Karpas-422 (cell line): ENCODE measurements around the gene PXYLP1. TPM values are rescaled to one million over a fixed set of nuclear protein-coding genes. Genes with fewer than 3 reads are reported as not detected.

ENCODE experiments used
- DNase-seq: peaks from one replicate; pipeline ENCODE4 v3.0.0-alpha.2; 2015
- H2AFZ ChIP-seq: fragments of 200-600 bp; sonication (generic); 2 replicates; pipeline ENCODE4 v1.6.1; 2014; ENCODE audit warnings: antibody characterized with exemption, low read length, mixed read lengths
- H3K27ac ChIP-seq: fragments of 200-600 bp; sonication (generic); 2 replicates; pipeline ENCODE4 v1.5.1; 2014; ENCODE audit warnings: mild to moderate bottlenecking, low read length, moderate library complexity
- H3K27me3 ChIP-seq: fragments of 200-600 bp; sonication (generic); 2 replicates; pipeline ENCODE4 v1.6.1; 2014; ENCODE audit warnings: low read length, mixed read lengths
- H3K36me3 ChIP-seq: fragments of 200-600 bp; sonication (generic); 2 replicates; pipeline ENCODE4 v1.6.1; 2014; ENCODE audit warnings: low read length, mixed read lengths; ENCODE audit not compliant: insufficient read depth
- H3K4me1 ChIP-seq: fragments of 200-600 bp; sonication (generic); 2 replicates; pipeline ENCODE4 v1.6.1; 2014; ENCODE audit warnings: mild to moderate bottlenecking, low read length, mixed read lengths
- H3K4me2 ChIP-seq: fragments of 200-600 bp; sonication (generic); 2 replicates; pipeline ENCODE4 v1.6.1; 2014; ENCODE audit warnings: low read length, low read depth, mild to moderate bottlenecking; ENCODE audit not compliant: poor library complexity, severe bottlenecking
- H3K4me3 ChIP-seq: fragments of 200-600 bp; sonication (generic); 2 replicates; pipeline ENCODE4 v1.5.1; 2014; ENCODE audit warnings: mild to moderate bottlenecking, antibody characterized with exemption, low read length, mixed read lengths
- H3K79me2 ChIP-seq: fragments of 200-600 bp; sonication (generic); 2 replicates; pipeline ENCODE4 v1.6.1; 2014; ENCODE audit warnings: mild to moderate bottlenecking, low read length, mixed read lengths
- H3K9ac ChIP-seq: fragments of 200-600 bp; sonication (generic); 2 replicates; pipeline ENCODE4 v1.6.0; 2014; ENCODE audit warnings: low read length
- H3K9me2 ChIP-seq: fragments of 200-600 bp; sonication (generic), shearing (Covaris generic); replicated peaks from 2 replicates; pipeline ENCODE4 v1.6.0; 2014; ENCODE audit warnings: mild to moderate bottlenecking, low read length, moderate library complexity; ENCODE audit not compliant: insufficient read depth
- H3K9me3 ChIP-seq: fragments of 300-700, 200-600 bp; sonication (generic); 2 replicates; pipeline ENCODE4 v1.6.1; 2014; ENCODE audit warnings: low read length, mixed read lengths
- H4K20me1 ChIP-seq: fragments of 200-600 bp; sonication (generic); 2 replicates; pipeline ENCODE4 v1.6.1; 2014; ENCODE audit warnings: mild to moderate bottlenecking, antibody characterized with exemption, low read length, low read depth; ENCODE audit not compliant: insufficient read depth
- total RNA-seq: library from RNA; depleted of rRNA; stranded (reverse); fragments of >200 nt; shearing (Covaris generic); gene quantifications from 2 replicates; pipeline ENCODE4 v1.2.3, GENCODE V29; 2014; ENCODE audit warnings: low replicate concordance

The PXYLP1 gene
- total RNA-seq, 1 experiment from 2014 or later, result 4.6 TPM

GRCh38 chr3:141333836-141334626, 102.4 kb downstream of the PXYLP1 start:
- Histone ChIP-seq H3K9me3 (no peaks in the 10 kb centered on the region), H3K4me3 (no peak overlapping the region), H2AFZ (no peak overlapping the region), H3K27ac (no peak overlapping the region), H3K36me3 (no peaks in the 10 kb centered on the region), H3K79me2 (no peaks in the 10 kb centered on the region), H4K20me1 (no peaks in the 10 kb centered on the region), H3K9ac (no peak overlapping the region), H3K4me2 (no peak overlapping the region), H3K27me3 (no peaks in the 10 kb centered on the region), H3K9me2 (no peaks in the 10 kb centered on the region), H3K4me1 (peaks cover 11% of the 10 kb centered on the region)
- no peak for DNase-seq

DNA sequence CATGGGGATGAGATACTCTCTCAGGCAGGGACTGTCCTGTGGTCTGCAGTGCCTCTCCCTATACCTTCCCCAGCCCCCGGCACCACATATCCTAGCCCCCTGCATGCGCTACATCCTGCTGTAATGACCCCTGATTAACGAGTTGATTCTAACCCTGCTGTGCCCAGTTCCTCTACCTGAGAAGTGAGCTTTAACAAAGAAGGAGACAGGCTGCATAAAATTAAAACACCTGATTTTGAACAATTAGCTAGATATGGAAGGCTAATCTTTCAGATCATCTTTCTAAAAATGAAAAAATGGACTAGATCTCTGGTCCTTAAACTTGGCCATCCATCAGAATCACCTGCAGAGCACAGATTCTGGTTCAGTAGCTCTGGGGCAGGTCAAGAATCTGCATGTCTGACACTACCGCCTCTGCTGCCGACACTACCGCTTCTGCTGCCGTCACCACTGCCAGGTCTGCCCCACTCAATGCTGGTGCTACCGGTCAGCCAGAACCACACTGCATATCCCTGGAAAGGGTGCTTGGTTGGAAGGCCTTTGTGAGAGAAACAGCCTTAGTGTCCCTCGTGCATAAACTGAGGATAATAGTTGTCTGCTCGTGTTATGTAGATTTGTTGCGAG, 103.1 kb downstream of the PXYLP1 start:
- no peaks in the 10 kb centered on the region for H4K20me1 ChIP-seq

GRCh38 chr3:141335531-141336061, 104.0 kb downstream of the PXYLP1 start:
- H3K9me3 ChIP-seq, result no peaks in the 10 kb centered on the region
- H4K20me1 ChIP-seq, result no peaks in the 10 kb centered on the region
- no peaks in the 10 kb centered on the region for H3K27me3 ChIP-seq
- peaks cover 11% of the 10 kb centered on the region for H3K4me1 ChIP-seq
- H3K27ac ChIP-seq, result no peak overlapping the region
- no peak overlapping the region for H2AFZ ChIP-seq
- H3K9ac ChIP-seq, result no peak overlapping the region
- no peaks in the 10 kb centered on the region for H3K79me2 ChIP-seq
- no peak overlapping the region for H3K4me3 ChIP-seq
- H3K9me2 ChIP-seq, result no peaks in the 10 kb centered on the region
- DNase-seq, result no peak
- H3K36me3 ChIP-seq, result no peaks in the 10 kb centered on the region
- no peak overlapping the region for H3K4me2 ChIP-seq

More for the DNA sequence above, 103.1 kb downstream of the PXYLP1 start:
- Histone ChIP-seq H3K9me3 (no peaks in the 10 kb centered on the region), H3K4me2 (no peak overlapping the region), H3K27me3 (no peaks in the 10 kb centered on the region), H3K4me3 (no peak overlapping the region), H3K9ac (no peak overlapping the region), H3K9me2 (no peaks in the 10 kb centered on the region), H3K4me1 (peaks cover 11% of the 10 kb centered on the region), H2AFZ (no peak overlapping the region), H3K36me3 (no peaks in the 10 kb centered on the region), H3K79me2 (no peaks in the 10 kb centered on the region), H3K27ac (no peak overlapping the region)
- no peak for DNase-seq

- Histone ChIP-seq H3K9me3 (no peaks in the 10 kb centered on the region), H3K4me1 (peaks cover 11% of the 10 kb centered on the region), H3K4me3 (no peak overlapping the region), H3K27ac (no peak overlapping the region), H3K36me3 (no peaks in the 10 kb centered on the region), H3K27me3 (no peaks in the 10 kb centered on the region), H3K9ac (no peak overlapping the region), H3K4me2 (peak overlapping the region; percentile 1), H2AFZ (peak overlapping the region; percentile 33; the same call in 1 of the 2 replicates), H3K9me2 (no peaks in the 10 kb centered on the region), H3K79me2 (no peaks in the 10 kb centered on the region), H4K20me1 (no peaks in the 10 kb centered on the region)
- peak; percentile 57 for DNase-seq
Observed at GRCh38 chr3:141336672-141337522, 105.3 kb downstream of the PXYLP1 start.

DNA sequence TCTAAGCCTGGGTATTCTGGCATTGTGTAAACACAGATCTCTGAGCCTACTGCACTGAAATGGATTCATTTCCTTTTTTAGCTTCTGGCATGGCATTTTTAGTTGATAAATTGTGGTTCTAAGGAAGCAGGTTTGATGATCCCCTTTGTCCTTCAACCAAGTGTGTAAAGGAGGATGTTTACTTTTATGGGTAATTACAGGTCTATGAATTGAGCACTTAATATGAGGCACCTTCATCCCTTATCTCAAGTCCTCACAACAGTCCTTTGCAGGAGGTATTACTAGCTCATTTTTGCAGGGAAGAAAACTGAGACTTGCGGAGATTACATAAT, 105.9 kb downstream of the PXYLP1 start:
- Histone ChIP-seq H3K9ac (no peak overlapping the region), H3K9me2 (no peaks in the 10 kb centered on the region), H3K9me3 (no peaks in the 10 kb centered on the region), H3K27ac (no peak overlapping the region), H3K4me3 (no peak overlapping the region), H3K4me1 (peaks cover 11% of the 10 kb centered on the region), H2AFZ (peak overlapping the region; percentile 33; the same call in 1 of the 2 replicates), H3K27me3 (no peaks in the 10 kb centered on the region), H3K4me2 (no peak overlapping the region), H3K36me3 (no peaks in the 10 kb centered on the region), H4K20me1 (no peaks in the 10 kb centered on the region), H3K79me2 (no peaks in the 10 kb centered on the region)
- no peak for DNase-seq

DNA sequence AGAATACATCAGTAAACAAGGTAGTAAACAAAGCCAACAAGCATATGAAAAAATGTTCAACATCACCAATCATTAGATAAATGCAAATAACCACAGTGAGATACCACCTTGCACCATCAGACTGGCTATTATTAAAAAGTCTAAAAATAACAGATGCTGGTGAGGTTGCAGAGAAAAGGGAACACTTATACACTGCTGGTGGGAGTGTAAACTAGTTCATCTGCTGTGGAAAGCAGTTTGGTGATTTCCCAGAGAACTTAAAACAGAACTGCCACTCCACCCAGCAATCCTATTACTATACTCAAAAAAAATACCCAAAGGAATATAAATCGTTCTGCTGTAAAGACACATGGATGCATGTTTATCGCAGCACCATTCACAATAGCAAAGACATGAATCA, 106.4 kb downstream of the PXYLP1 start:
- H3K4me1 ChIP-seq, result peaks cover 11% of the 10 kb centered on the region
- no peaks in the 10 kb centered on the region for H3K9me3 ChIP-seq
- no peak overlapping the region for H3K4me2 ChIP-seq
- H3K79me2 ChIP-seq, result no peaks in the 10 kb centered on the region
- no peak overlapping the region for H3K27ac ChIP-seq
- H2AFZ ChIP-seq, result no peak overlapping the region
- no peaks in the 10 kb centered on the region for H3K36me3 ChIP-seq
- H3K9ac ChIP-seq, result no peak overlapping the region
- H3K4me3 ChIP-seq, result no peak overlapping the region
- DNase-seq, result no peak
- H3K9me2 ChIP-seq, result no peaks in the 10 kb centered on the region
- no peaks in the 10 kb centered on the region for H3K27me3 ChIP-seq
- no peaks in the 10 kb centered on the region for H4K20me1 ChIP-seq

GRCh38 chr3:141338881-141339280, 107.3 kb downstream of the PXYLP1 start:
- Histone ChIP-seq H3K27ac (no peak overlapping the region), H3K9ac (no peak overlapping the region), H3K79me2 (no peaks in the 10 kb centered on the region), H3K4me1 (peaks cover 11% of the 10 kb centered on the region), H3K36me3 (no peaks in the 10 kb centered on the region), H3K4me2 (no peak overlapping the region), H2AFZ (no peak overlapping the region), H4K20me1 (no peaks in the 10 kb centered on the region), H3K9me2 (no peaks in the 10 kb centered on the region), H3K27me3 (no peaks in the 10 kb centered on the region), H3K4me3 (no peak overlapping the region), H3K9me3 (no peaks in the 10 kb centered on the region)
- no peak for DNase-seq

DNA sequence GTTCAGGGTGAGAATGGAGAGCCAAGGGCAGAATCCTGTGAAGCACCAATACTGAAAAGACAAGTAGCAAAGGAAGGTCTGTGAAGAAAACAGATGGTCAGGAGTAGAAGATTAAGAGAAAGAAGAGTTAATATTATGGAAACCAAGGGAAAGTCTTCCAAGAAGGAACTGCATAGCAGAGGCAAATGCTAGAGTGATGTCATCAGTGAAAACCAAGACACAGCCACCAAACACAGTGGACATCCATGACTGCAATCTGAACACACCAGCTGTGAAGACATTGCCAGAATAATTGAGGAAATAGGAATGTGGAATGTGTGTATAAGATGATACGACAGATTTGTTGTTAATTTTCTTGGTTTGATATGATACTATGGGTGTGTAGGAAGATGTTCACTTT, 109.9 kb downstream of the PXYLP1 start:
- Histone ChIP-seq H3K9ac (no peak overlapping the region), H3K4me3 (no peak overlapping the region), H3K27ac (no peak overlapping the region), H3K9me2 (no peaks in the 10 kb centered on the region), H3K27me3 (no peaks in the 10 kb centered on the region), H4K20me1 (no peaks in the 10 kb centered on the region), H3K4me1 (peaks cover 11% of the 10 kb centered on the region), H3K9me3 (no peaks in the 10 kb centered on the region), H3K36me3 (no peaks in the 10 kb centered on the region), H3K79me2 (no peaks in the 10 kb centered on the region), H3K4me2 (no peak overlapping the region), H2AFZ (no peak overlapping the region)
- DNase-seq, result no peak
